Testis (tissue), 3 donors: ENCODE results near the gene KCNK4. TPM values are rescaled to one million over a fixed set of nuclear protein-coding genes. Genes with fewer than 3 reads are reported as not detected.

Experiments
- DNase-seq: peaks from one replicate; pipeline ENCODE4 v3.0.0-alpha.2; 2019
- H3K27ac ChIP-seq, 2 donors: fragments of 200-600 bp; sonication (generic); one replicate each; pipeline ENCODE4 v1.5.1; 2019
- H3K27me3 ChIP-seq: fragments of 200-600 bp; sonication (generic); one replicate; pipeline ENCODE4 v1.5.1; 2019
- H3K36me3 ChIP-seq: fragments of 200-600 bp; sonication (generic); one replicate; pipeline ENCODE4 v1.5.1; 2017; ENCODE audit warnings: low read depth; ENCODE audit errors: missing control alignments
- H3K4me1 ChIP-seq: fragments of 200-600 bp; sonication (generic); one replicate; pipeline ENCODE4 v1.5.1; 2019
- H3K4me3 ChIP-seq, 2 donors: fragments of 200-600 bp; sonication (generic); one replicate each; pipeline ENCODE4 v1.5.1; 2017 to 2019
- H3K9me3 ChIP-seq: fragments of 200-600 bp; sonication (generic); one replicate; pipeline ENCODE4 v1.5.1; 2017
- CTCF ChIP-seq, 3 experiments: fragments of 450-650 bp in 2 of 3; fragments of 200-600 bp in 1 of 3; sonication (generic) in 1 of 3; IDR thresholded peaks; one replicate each; pipeline ENCODE4 v1.5.1; 2016 to 2019; ENCODE audit warnings: antibody characterized with exemption in 3 of 3, mild to moderate bottlenecking in 2 of 3, moderate library complexity in 1 of 3
- POLR2A ChIP-seq: fragments of 450-650 bp; IDR thresholded peaks from one replicate; pipeline ENCODE4 v1.6.1; 2017; ENCODE audit warnings: antibody characterized with exemption, mild to moderate bottlenecking, moderate library complexity
- WGBS, 2 donors: methylation state at CpG; one replicate each; pipeline ENCODE4 v1.1.5; 2018; 5-methylcytosine and 5-hydroxymethylcytosine counted together
- intact Hi-C: fragments of 100-400 bp; cut with DNase I; formaldehyde crosslinking; loops from one replicate; pipeline ENCODE4 v1.15.1; 2023; ENCODE audit warnings: low total_unique reads
- polyA plus RNA-seq: library from polyadenylated mRNA; stranded (reverse); fragments of 350-450 nt; fragmentation: Illumina TruSeq; extraction: RNeasy Lipid Tissue Mini Kit (QIAGEN cat#74804); gene quantifications from one replicate; pipeline ENCODE4 v1.2.3, GENCODE V29; 2014; ENCODE audit warnings: low read depth, low replicate concordance; ENCODE audit not compliant: insufficient read depth
- total RNA-seq, 2 donors: library from RNA; depleted of rRNA; stranded (reverse); fragments of >200 nt; gene quantifications; one replicate each; pipeline ENCODE4 v1.2.3, GENCODE V29; 2016

KCNK4 gene
- total and polyA plus RNA-seq, 3 donors from 2014 or later: 0.24 TPM; not detected in 2

GRCh38 chr11:64258356-64258755 is 32.7 kb upstream of the KCNK4 start:
- TF ChIP-seq POLR2A (no peak), CTCF (IDR thresholded peaks at IDR 0.05) (no peak)
- Histone ChIP-seq H3K27ac (no peak overlapping the region), H3K4me3 (no peak overlapping the region), H3K27me3 (no peaks in the 10 kb centered on the region), H3K36me3 (no peaks in the 10 kb centered on the region), H3K4me1 (no peaks in the 10 kb centered on the region), H3K9me3 (no peaks in the 10 kb centered on the region)
- DNase-seq: no peak
- intact Hi-C loops: no loop called here
- WGBS, 2 donors: 88 to 90% methylated on average over 23 to 24 of the region's 24 CpGs

GRCh38 chr11:64258946-64259532 is 32.1 kb upstream of the KCNK4 start:
- TF ChIP-seq CTCF (IDR thresholded peaks at IDR 0.05): no peak
- no peaks in the 10 kb centered on the region for H3K36me3 ChIP-seq
- DNase-seq: no peak
- WGBS, 2 donors: 92 to 96% methylated on average over 27 to 32 of the region's 32 CpGs
- no peak overlapping the region for H3K27ac ChIP-seq
- intact Hi-C loops: no loop called here
- no peaks in the 10 kb centered on the region for H3K9me3 ChIP-seq
- H3K27me3 ChIP-seq: no peaks in the 10 kb centered on the region
- H3K4me3 ChIP-seq: no peak overlapping the region
- peaks cover 1% of the 10 kb centered on the region for H3K4me1 ChIP-seq

GRCh38 chr11:64259533-64260067 is 31.5 kb upstream of the KCNK4 start:
- intact Hi-C loops: no loop called here
- no peak overlapping the region for H3K4me3 ChIP-seq
- no peaks in the 10 kb centered on the region for H3K9me3 ChIP-seq
- no peaks in the 10 kb centered on the region for H3K27me3 ChIP-seq
- 85 to 90% methylated on average over 4 of the region's 4 CpGs for WGBS, 2 donors
- no peak for DNase-seq
- peaks cover 6% of the 10 kb centered on the region for H3K4me1 ChIP-seq
- TF ChIP-seq POLR2A: no peak
- no peak for TF ChIP-seq CTCF (IDR thresholded peaks at IDR 0.05)
- no peaks in the 10 kb centered on the region for H3K36me3 ChIP-seq
- H3K27ac ChIP-seq: no peak overlapping the region

GRCh38 chr11:64260147-64260708 is 30.9 kb upstream of the KCNK4 start:
- TF ChIP-seq POLR2A: no peak
- TF ChIP-seq CTCF (IDR thresholded peaks at IDR 0.05): no peak
- intact Hi-C loops: no loop called here
- H3K4me3 ChIP-seq: no peak overlapping the region
- no peaks in the 10 kb centered on the region for H3K36me3 ChIP-seq
- H3K9me3 ChIP-seq: no peaks in the 10 kb centered on the region
- 86 to 94% methylated on average over 6 of the region's 6 CpGs for WGBS, 2 donors
- H3K27ac ChIP-seq: no peak overlapping the region
- peaks cover 6% of the 10 kb centered on the region for H3K4me1 ChIP-seq
- DNase-seq: no peak
- no peaks in the 10 kb centered on the region for H3K27me3 ChIP-seq
